Germinal center (tissue), 1 donor: ENCODE data around the gene KIF13A.
"Not testable (repeated sequence)": the region's sequence is repeated elsewhere in the genome, so short reads cannot be mapped to it uniquely, and the experiment has no call there.

Source experiments
- DNase-seq: peaks from one replicate; pipeline ENCODE4 v3.0.0; 2012; ENCODE audit warnings: mixed read lengths, low spot score

Gene KIF13A

DNA sequence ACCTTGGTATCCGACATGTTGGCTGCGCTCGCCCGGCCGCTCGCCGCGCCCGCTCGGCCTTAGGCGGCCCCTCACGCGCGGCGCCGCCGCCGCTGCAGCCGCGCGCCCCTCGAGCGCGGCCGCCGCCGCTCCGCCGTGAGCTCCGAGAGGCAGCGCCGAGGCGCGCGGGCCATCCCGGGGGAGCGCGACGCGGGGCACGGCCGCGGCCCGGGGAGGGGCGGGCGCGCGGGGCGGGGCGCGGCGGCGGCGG, at the start of gene KIF13A:
Gene KIF13A, minus strand, starts transcription at position 189 of the 250 bp plus-strand sequence. Its CDS starts 172 bp downstream, at position 17.
- DNase-seq, result peak; percentile 59

DNA sequence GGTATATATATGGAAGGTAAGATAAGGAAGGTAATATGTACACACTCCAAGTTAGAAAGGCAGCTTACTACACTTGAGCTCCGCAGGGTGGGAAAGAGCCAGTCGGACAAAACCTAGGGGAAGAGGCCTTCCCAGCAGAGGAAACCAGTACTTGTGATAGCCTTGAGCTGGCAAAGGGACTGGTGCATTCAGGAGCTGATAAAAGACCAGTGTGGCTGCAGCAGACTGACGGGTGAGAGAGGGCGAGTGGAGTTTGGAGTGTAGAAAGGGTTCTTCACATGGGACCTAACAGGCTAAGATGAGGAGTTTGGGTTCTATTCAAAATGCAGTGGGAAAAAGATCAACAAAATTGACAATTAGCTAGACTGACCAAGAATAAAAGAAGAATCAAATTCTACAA, 49.3 kb upstream of the KIF13A start:
- no peak for DNase-seq

DNA sequence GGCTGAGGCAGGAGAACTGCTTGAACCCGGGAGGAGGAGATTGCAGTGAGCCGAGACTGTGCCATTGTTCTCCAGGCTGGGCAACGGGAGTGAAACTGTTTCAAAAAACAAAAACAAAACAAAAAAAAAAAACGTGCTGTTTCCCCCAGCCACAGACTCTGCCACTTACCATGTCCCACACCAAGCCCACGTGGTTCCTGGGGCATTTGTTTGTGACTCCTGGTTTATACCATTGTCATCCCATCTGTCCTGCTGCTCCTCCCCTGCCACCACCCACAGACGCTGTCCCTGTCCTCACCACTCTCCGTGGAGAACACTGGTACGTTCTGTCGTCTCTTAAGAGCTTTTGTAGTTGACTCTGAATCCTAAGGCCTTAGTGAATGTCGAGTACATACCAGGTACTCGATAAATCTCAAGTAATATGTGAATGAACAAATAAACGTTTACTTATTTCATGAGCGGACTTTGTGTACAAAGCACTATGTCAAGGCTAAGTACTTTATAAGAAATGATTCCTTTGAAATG, 48.0 kb upstream of the KIF13A start:
- no peak for DNase-seq

DNA sequence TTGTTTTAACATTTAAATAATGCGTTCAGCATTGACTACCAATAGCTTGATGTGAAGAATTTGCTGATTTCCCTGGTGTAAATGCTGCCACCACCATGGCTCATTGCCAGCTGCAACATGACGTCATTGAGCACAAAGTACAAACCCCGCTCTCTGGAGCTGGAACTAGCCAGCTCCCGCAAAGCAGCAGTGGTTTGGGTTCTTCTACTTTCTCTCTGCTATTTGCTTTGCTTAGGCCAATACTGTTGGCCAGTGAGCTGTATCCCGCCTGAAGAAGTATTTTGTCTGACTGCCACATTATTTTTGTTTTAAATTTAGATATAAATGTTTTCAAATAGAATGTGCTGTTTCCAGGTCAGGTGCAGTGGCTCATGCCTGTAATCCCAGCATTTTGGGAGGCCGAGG, 47.4 kb upstream of the KIF13A start:
- no peak for DNase-seq

DNA sequence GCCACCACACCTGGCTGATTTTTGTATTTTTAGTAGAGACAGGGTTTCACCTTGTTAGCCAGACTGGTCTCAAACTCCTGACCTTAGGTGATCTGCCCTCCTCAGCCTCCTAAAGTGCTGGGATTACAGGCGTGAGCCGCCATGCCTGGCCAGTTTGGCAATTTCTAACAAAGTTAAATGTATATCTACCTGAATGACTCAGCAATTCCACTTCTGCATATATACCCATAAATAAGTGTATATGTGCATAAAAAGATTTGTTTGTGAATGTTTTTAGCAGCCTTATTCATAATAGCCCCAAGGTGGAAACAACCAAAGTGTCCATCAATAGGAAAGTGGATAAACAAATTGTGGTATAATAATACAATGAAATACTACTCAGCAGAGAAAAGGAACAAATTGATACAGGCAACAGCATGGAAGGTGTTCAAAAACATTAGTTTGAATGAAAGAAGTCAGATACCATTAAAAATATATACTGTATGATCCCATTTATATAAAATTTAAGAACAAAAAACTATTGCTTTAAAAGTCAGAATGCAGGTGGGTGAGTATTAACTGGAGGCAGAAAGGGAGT, 44.3 kb upstream of the KIF13A start:
- no peak for DNase-seq

DNA sequence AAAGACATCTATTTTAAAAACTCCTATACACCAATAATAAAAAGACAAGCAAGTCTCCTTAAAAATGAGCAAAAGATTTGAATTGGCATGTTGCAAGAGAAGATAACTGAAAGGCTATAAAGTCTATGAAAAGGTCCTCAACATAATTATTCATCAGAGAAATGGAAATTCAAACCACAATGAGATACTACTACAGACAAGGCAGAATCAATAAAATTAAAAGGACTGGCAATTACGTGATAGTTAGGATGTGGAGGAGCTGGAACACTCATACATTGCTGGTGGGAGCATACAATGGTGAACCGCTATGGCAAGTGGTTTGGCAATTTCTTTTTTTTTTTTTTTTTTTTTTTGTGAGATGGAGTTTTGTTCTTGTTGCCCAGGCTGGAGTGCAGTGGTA, 43.8 kb upstream of the KIF13A start:
- DNase-seq, result no peak

DNA sequence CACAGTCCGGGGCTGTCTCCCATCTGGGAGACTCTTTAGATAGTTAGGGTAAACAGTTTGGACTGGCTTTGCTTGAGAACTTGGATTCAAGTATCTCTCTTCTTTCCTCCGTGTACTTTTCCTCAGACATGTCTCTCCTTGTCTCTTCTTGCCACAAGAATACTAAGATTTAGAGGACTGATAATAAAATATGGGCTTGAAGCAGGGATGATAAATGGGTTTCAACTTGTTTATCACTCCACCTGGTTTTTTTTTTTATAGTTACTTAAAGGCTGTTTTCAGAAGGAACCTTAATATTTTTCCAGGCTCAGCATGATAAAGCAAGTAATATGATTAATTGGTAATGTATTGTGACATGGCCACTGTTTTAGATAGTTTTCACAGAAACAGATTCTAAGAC, 40.9 kb upstream of the KIF13A start:
- no peak for DNase-seq

DNA sequence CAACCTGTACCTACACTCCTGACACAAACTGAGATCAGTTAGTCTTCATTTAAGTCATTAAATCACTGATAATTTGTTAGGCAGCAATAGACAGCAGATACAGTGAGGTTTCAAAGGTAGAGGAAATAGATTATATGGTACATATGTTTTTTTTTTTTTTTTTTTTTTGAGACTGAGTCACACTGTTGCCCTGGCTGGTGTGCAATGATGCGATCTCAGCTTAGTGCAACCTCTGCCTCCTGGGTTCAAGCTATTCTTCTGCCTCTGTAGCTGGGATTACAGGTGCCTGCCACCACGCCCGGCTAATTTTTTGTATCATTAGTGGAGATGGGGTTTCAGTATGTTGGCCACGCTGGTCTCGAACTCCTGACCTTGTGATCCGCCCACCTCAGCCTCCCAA, 38.2 kb upstream of the KIF13A start:
- no peak for DNase-seq

DNA sequence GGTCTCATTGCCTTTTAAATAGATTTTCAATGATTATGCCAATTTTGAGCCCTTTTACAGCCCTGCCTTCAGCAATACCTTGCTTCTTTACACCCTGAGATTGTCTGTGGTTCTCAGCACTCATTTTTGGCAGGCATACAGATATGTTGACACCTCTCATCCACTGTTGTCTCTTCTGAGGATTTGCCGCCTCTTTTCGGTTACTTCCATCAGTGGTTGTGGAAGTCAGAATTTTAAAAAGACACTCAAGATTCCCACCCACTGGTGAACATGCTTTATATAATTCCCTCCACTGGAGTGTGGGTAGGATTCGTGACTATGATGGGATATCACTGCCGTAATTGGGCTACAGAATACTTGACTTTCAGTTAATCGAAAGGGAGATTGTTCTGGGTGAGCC, 37.4 kb upstream of the KIF13A start:
- no peak for DNase-seq

DNA sequence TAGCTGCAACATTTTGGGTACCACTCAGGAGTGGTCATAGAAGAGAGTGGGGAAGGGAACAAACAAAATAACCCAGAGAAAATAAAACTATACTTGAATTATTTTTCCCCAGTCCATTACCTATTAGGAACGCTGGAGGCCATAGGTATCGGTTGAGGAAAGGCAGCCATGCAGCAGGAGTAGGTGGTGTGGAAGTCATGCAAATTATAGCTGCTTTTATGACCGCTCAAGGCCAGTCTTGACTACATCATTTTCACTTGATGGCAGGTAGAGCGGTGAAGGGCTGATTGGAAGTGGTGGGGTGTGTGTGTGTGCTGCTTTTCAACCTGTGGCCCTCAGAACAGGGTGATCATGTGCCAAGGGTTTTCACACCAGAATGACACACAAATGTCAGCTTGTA, 36.5 kb upstream of the KIF13A start:
- DNase-seq, result no peak

DNA sequence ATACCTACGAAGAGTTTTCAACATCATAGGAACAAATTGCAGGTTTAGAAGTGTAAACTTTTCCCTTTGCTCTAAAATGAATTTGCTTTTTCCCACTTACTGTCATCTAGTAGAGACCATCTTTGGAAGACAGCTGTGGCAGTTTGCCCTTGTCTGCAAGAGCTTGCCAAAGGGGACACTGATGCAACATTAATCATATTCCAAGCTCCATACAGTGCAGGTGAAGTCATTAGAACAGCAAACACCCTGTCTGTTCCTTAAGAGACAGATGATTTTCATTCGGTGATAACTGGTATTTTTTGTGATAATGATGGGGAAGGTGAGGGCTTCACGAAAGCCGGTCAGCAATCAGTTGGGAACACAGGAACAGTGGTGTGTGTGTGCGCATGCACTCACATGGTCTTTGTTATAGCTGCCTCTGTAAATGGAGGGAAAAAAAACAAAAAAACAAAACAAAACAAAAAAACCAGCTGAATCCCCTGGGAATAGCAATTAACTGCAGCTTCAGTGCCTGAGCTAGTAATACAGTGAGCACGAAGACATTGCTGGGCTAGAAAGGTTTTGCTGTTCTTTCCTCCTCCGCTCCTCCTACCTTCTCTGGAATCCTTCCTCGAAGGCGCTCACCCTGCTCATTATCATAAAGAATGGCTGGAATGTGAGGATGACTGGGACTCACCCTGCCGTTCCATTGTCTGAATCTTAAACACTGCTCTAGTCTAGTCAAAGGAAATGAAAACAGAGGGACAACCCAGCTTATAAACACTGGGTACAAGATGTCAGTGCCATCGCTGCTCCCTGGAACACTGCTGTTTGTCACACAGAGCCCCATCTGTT, 35.2 kb upstream of the KIF13A start:
- DNase-seq, result no peak

DNA sequence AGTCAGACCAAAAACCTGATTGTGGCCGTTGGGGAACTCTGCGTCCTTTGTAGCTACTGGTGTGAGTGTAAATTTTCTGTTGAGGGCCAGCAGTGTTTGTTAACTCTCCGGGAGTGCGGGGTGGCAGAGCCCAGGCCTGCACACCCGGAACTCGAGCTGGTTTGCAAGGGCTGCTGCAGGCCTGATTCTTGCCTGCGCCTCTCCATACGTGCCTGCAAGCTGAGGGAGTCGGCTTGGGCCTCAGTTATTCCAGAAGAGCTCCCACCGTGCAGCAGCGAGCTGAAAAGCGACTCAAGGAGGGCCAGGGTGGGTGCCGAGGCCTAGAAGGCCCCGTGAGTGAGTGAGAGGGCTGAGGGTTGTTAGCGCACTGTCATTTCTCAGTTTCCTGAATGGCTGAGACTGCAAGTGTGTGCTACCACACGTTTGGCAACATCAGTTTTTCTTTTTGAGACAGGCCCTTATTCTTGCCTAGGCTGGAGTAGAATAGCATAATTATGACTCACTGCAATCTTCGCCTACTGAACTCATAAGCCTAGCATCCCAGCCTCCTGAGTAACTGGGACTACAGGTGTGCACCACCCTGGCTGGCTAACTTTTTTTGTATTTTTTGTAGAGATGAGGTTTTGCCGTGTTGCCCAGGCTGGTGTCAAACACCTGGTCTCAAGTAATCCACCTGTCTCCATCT, 33.9 kb upstream of the KIF13A start:
- no peak for DNase-seq

DNA sequence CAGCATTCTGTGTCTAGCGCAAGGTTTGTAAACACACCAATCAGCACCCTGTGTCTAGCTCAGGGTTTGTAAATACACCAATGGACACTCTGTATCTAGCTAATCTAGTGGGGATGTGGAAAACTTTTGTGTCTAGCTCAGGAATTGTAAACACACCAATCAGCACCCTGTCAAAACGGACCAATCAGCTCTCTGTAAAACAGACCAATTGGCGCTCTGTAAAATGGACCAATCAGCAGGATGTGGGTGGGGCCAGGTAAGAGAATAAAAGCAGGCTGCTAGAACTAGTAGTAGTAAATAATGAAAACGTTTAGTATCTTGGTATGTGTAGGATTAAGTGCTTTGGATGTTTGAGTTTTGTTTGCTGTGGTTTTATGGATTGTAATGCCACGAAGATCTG, 33.1 kb upstream of the KIF13A start:
- not testable (repeated sequence) for DNase-seq

DNA sequence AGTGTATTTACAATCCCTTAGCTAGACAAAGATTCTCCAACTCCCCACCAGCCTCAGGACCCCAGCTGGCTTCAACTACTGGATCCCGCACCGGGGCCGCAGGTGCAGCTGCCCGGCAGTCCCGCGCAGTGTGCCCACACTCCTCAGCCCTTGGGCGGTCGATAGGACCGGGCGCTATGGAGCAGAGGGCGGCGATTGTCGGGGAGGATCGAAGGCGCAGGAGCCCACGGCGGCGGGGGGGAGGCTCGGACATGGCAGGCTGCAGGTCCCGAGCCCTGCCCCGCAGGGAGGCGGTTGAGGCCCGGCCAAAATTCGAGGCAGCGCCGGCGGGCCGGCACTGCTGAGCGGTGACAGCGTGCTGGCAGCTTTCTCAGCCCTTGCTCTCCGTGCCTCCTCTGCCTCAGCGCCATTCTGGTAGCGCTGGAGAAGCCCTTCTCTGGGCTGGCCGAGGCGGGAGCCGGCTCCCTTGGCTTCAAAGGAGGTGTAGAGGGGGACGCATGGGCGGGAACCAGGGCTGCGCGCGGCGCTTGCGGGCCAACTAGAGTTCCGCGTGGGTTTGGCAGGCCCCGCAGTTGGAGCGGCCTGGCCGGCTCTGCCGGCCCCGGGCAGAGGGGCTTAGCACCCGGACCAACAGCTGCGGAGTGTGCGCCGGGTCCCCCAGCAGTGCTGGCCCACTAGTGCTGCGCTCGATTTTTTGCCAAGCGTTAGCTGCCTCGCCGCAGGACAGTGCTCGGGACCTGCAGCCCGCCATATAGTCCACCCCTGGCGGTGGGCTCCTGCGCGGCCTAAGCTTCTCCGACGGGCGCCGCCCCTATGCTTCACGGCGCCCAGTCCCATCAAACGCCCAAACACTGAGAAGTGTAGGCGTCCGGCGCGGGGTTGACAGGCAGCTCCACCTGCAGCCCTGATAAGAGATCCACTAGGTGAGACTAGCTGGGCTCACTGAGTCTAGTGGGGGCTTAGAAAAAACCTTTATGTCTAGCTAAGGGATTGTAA, 32.4 kb upstream of the KIF13A start:
- DNase-seq, result no peak

DNA sequence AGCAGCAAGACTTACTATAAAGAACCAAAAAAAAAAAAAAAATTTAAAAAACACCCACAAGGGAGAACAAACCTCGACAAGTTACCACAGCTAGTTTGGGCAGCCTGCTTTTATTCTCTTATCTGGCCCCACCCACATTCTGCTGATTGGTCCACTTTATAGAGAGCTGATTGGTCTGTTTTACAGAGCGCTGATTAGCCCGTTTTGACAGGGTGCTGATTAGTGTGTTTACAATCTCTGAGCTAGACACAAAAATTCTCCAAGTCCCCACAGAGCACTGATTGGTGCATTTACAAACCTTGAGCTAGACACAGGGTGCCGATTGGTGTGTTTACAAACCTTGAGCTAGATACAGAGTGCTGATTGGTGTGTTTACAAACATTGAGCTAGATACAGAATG, 31.7 kb upstream of the KIF13A start:
- not testable (repeated sequence) for DNase-seq

DNA sequence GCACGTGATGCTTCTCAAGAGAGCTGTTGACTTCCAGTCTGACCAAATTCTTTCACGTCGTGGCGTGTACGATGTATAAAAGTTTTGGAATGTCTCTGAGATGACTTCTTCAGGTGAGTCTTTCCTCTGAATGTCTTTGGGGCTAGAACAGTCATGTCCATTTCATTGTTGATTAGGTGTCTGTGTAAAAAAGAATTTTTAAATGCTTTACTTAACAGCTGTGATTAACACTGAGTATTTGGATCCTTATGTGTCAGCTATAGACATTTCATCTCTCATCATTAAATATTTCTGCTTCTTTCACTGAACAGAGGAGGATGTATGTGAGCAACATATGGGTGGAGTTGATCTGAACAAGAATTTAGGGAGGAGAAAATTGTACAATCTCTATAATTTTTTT, 29.3 kb upstream of the KIF13A start:
- DNase-seq, result no peak

DNA sequence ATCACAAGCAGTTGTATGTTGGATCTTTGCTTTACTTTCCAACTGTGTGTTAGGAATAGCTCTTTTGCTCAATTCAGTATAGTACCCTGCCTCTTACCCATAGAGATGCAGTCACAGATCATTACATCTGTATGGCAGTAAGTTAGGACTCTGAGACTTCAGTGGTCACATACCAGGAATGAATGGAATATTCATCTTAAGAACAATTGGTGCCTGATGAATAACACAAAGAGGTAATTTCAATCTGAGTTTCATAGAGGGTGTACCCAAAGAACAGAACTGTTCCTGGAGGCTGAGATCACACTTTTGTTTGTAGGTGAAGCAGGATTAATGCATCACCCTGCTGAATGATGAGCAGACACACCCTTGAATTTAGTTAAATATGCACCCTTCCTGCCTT, 28.7 kb upstream of the KIF13A start:
- no peak for DNase-seq

DNA sequence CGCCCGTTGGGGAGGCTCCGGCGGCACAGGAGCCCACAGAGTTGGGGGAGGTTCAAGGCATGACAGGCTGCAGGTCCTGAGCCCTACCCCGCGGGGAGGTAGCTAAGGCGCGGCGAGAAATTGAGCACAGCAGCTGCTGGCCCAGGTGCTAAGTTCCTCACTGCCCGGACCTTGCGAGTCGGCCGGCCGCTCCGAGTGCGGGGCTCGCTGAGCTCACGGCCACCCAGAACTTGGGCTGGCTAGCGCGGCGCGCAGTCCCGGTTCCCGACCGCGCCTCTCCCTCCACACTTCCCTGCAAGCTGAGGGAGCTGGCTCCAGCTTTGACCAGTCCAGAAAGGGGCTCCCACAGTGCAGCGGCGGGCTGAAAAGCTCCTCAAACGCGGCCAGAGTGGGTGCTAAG, 23.9 kb upstream of the KIF13A start:
- DNase-seq, result no peak

DNA sequence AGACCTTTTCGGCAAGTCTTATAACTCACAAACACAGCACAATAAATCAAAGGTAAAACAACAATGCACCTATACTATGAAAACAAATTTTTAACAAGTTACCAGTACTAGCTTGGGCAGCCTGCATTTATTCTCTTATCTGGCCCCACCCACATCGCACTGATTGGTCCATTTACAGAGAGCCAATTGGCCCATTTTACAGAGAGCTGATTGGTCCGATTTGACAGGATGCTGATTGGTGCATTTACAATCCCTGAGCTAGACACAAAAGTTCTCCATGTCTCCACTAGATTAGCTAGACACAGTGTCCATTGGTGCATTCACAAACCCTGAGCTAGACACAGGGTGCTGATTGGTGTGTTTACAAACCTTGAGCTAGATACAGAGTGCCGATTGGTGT, 23.1 kb upstream of the KIF13A start:
- DNase-seq, result not testable (repeated sequence)

DNA sequence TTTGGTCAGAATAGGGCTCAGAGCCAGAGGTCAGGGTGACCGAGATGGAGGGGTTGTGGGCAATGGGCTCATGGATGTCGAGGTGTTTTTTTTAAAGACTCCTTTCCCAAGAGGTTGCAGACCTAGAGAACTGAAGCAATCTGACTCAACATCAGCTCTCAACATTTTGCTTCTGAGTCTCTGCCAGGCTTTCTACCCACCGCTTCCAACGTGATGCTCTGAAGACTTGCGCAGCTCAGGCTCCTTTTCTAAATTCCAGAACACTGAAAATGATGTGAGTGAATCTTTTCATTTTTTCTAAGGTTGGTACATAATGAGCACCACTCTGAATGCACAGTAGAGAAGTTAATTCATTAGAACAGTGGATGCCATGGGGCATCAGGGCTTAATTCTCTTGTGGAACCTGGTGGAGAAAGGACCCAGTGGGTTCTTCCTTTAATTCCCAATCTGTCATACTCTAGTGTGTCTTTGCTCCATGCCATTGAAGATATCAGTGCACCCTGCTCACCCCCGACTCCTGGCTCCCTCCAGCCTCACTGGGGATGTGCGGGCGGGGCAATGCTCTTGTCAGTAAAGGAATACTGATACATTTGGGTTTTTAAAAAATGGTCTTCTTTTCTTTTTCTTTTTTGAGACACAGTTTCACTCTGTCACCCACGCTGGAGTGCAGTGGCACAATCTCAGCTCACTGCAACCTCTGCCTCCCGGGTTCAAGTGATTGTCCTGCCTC, 17.0 kb upstream of the KIF13A start:
- DNase-seq, result no peak

DNA sequence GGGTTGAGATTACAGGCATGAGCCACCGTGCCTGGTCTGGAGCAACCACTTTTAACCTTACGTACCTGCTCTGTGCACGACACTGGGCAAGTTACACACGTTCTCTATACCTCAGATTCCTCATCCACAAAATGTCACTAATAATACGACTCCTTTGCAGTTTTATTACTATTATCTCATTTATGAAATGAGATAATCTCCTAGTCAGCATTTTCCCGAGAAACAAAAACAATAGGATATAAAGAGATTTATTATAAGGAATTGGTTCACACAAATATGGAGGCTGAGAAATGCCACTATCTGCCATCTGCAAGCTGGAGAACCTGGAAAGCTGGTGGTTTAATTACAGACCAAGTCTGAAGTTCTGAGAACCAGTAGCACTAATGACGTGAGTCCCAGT, 12.0 kb upstream of the KIF13A start:
- DNase-seq, result no peak
